Astrocyte (in vitro differentiated cells and primary cell): ENCODE data around the gene ARHGAP44. TPM values are rescaled to one million over a fixed set of nuclear protein-coding genes. Genes with fewer than 3 reads are reported as not detected.

Source experiments
- DNase-seq: peaks from one replicate; pipeline ENCODE4 v3.0.0-alpha.2; 2010; ENCODE audit warnings: low read depth
- FAIRE-seq: peaks from 2 replicates; lab custom pipeline; 2011; peaks lifted over from hg19 to GRCh38; lab: Jason Lieb, UNC
- H2AFZ ChIP-seq: 2 replicates; pipeline ENCODE4 v1.6.0; 2012; ENCODE audit warnings: low read depth, low read length, inconsistent platforms
- H3K27ac ChIP-seq: 2 replicates; pipeline ENCODE4 v1.5.1; 2011; ENCODE audit warnings: low read depth, low read length, inconsistent platforms
- H3K27me3 ChIP-seq: 2 replicates; pipeline ENCODE4 v1.6.0; 2011; ENCODE audit warnings: low read length, inconsistent platforms; ENCODE audit not compliant: insufficient read depth
- H3K36me3 ChIP-seq: 2 replicates; pipeline ENCODE4 v1.5.1; 2011; ENCODE audit warnings: low read length, inconsistent platforms; ENCODE audit not compliant: insufficient read depth
- H3K4me1 ChIP-seq: 2 replicates; pipeline ENCODE4 v1.5.1; 2011; ENCODE audit warnings: low read length, inconsistent platforms; ENCODE audit not compliant: insufficient read depth
- H3K4me2 ChIP-seq: 2 replicates; pipeline ENCODE4 v1.6.0; 2012; ENCODE audit warnings: low read length, inconsistent platforms
- H3K4me3 ChIP-seq: 2 replicates; pipeline ENCODE4 v1.5.1; 2011; ENCODE audit warnings: low read depth, mild to moderate bottlenecking, low read length, inconsistent platforms; ENCODE audit not compliant: insufficient read depth
- H3K79me2 ChIP-seq: 2 replicates; pipeline ENCODE4 v1.6.0; 2012; ENCODE audit warnings: mild to moderate bottlenecking, low read length, inconsistent platforms; ENCODE audit not compliant: insufficient read depth
- H3K9ac ChIP-seq: 2 replicates; pipeline ENCODE4 v1.6.0; 2012; ENCODE audit warnings: mild to moderate bottlenecking, low read length, inconsistent platforms
- H3K9me3 ChIP-seq: 2 replicates; pipeline ENCODE4 v1.5.1; 2012; ENCODE audit warnings: low read depth, mild to moderate bottlenecking, low read length, inconsistent platforms; ENCODE audit not compliant: insufficient read depth
- H4K20me1 ChIP-seq: 2 replicates; pipeline ENCODE4 v1.6.0; 2012; ENCODE audit warnings: low read length, inconsistent platforms; ENCODE audit not compliant: insufficient read depth
- H3K27ac Mint-ChIP-seq: one replicate; pipeline ENCODE4 v1.8.0; 2021; ENCODE audit warnings: mild to moderate bottlenecking, mixed read lengths; ENCODE audit not compliant: unreplicated experiment
- H3K27me3 Mint-ChIP-seq: one replicate; pipeline ENCODE4 v1.8.0; 2021; ENCODE audit warnings: low read depth, mixed read lengths; ENCODE audit not compliant: unreplicated experiment
- H3K36me3 Mint-ChIP-seq: one replicate; pipeline ENCODE4 v1.8.0; 2021; ENCODE audit warnings: low read depth, mixed read lengths; ENCODE audit not compliant: unreplicated experiment
- H3K4me1 Mint-ChIP-seq: one replicate; pipeline ENCODE4 v1.8.0; 2021; ENCODE audit warnings: low read depth, mixed read lengths; ENCODE audit not compliant: unreplicated experiment
- H3K4me3 Mint-ChIP-seq: one replicate; pipeline ENCODE4 v1.8.0; 2021; ENCODE audit warnings: mild to moderate bottlenecking, moderate library complexity, mixed read lengths; ENCODE audit not compliant: unreplicated experiment
- H3K9me3 Mint-ChIP-seq: one replicate; pipeline ENCODE4 v1.8.0; 2021; ENCODE audit warnings: mild to moderate bottlenecking, mixed read lengths; ENCODE audit not compliant: unreplicated experiment
- EZH2 ChIP-seq: IDR thresholded peaks from 2 replicates; pipeline ENCODE4 v1.6.1; 2012; ENCODE audit warnings: mild to moderate bottlenecking, low read length, inconsistent platforms; ENCODE audit not compliant: insufficient read depth
- total RNA-seq: library from RNA; stranded (reverse); gene quantifications from 2 replicates; pipeline ENCODE4 v1.2.1, GENCODE V29; 2021
- TF ChIP-seq, protein P1 (sequence below): IDR thresholded peaks from 2 replicates; pipeline ENCODE4 v1.5.1; 2011; ENCODE audit warnings: low read depth, mild to moderate bottlenecking, inconsistent platforms, low read length, moderate library complexity; ENCODE audit not compliant: insufficient read depth

Gene ARHGAP44
- total RNA-seq, 1 donor from 2014 or later: 3.0 TPM

GRCh38 chr17:12927001-12927400, 137.7 kb downstream of the ARHGAP44 start:
- H3K4me3 ChIP-seq: no peak overlapping the region
- H3K4me1 ChIP-seq: no peaks in the 10 kb centered on the region
- no peak overlapping the region for H3K4me2 ChIP-seq
- H3K27ac ChIP-seq: no peak overlapping the region
- no peaks in the 10 kb centered on the region for H3K36me3 Mint-ChIP-seq
- H3K27me3 ChIP-seq: no peaks in the 10 kb centered on the region
- no peaks in the 10 kb centered on the region for H3K27me3 Mint-ChIP-seq
- DNase-seq (no peak), FAIRE-seq (no peak)
- H3K4me1 Mint-ChIP-seq: no peaks in the 10 kb centered on the region
- H3K27ac Mint-ChIP-seq: no peak overlapping the region
- H3K9me3 ChIP-seq: no peaks in the 10 kb centered on the region
- H3K9me3 Mint-ChIP-seq: no peaks in the 10 kb centered on the region
- no peak overlapping the region for H3K9ac ChIP-seq
- no peaks in the 10 kb centered on the region for H4K20me1 ChIP-seq
- H2AFZ ChIP-seq: no peak overlapping the region
- no peaks in the 10 kb centered on the region for H3K79me2 ChIP-seq
- H3K36me3 ChIP-seq: no peaks in the 10 kb centered on the region
- TF ChIP-seq, protein P1, sequence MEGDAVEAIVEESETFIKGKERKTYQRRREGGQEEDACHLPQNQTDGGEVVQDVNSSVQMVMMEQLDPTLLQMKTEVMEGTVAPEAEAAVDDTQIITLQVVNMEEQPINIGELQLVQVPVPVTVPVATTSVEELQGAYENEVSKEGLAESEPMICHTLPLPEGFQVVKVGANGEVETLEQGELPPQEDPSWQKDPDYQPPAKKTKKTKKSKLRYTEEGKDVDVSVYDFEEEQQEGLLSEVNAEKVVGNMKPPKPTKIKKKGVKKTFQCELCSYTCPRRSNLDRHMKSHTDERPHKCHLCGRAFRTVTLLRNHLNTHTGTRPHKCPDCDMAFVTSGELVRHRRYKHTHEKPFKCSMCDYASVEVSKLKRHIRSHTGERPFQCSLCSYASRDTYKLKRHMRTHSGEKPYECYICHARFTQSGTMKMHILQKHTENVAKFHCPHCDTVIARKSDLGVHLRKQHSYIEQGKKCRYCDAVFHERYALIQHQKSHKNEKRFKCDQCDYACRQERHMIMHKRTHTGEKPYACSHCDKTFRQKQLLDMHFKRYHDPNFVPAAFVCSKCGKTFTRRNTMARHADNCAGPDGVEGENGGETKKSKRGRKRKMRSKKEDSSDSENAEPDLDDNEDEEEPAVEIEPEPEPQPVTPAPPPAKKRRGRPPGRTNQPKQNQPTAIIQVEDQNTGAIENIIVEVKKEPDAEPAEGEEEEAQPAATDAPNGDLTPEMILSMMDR: no peak
- no peak for TF ChIP-seq EZH2
- no peak overlapping the region for H3K4me3 Mint-ChIP-seq

DNA sequence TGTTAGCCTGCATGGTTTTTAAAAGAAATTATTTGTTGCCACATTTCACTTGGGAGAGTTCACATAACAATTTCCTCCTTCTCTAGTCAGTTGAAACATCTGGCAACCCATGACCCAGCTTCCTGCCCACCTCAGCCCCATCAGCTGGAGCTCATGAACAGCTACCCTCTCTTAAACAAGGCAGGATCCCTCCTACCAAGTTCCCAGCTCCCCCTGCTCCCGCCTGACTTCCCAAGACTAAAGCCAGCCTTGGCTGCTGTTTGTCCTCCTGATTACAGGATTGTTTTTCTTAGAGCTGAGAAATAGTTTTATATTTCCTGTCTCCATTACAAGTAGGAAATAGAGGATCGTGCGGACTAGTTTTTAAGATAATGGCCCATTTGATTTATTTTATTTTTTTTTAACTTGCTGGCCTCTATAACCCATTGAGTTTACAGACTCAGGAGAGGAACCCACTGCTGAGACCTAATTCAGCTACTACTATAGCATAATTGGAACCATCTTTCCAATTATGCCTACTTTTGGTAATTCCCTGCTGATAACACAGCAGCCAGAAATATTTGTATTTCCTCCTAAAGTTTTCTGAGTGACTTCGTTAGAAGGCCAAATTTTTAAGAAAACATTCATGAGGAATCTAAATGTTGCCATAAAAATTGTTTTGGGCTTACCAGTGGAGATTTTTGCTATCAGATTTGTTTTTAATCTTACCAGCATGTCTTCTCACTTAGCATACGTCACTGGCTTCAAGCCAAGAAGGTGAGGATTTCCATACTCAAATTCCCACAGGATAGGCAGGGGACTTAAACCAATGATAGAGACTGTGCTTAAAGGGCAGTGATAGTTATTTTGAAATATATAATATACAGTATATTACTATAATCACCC, 138.5 kb downstream of the ARHGAP44 start:
- FAIRE-seq (no peak), DNase-seq (no peak)
- Histone ChIP-seq H2AFZ (no peak overlapping the region), H3K4me1 (no peaks in the 10 kb centered on the region), H3K4me3 (no peak overlapping the region), H3K4me2 (no peak overlapping the region), H3K27ac (no peak overlapping the region), H4K20me1 (no peaks in the 10 kb centered on the region), H3K36me3 (no peaks in the 10 kb centered on the region), H3K79me2 (no peaks in the 10 kb centered on the region), H3K9me3 (no peaks in the 10 kb centered on the region), H3K27me3 (no peaks in the 10 kb centered on the region), H3K9ac (no peak overlapping the region)
- Mint-ChIP-seq H3K4me3 (no peak overlapping the region), H3K36me3 (no peaks in the 10 kb centered on the region), H3K9me3 (no peaks in the 10 kb centered on the region), H3K4me1 (no peaks in the 10 kb centered on the region), H3K27me3 (no peaks in the 10 kb centered on the region), H3K27ac (no peak overlapping the region)
- TF ChIP-seq EZH2: no peak
- TF ChIP-seq, protein P1: no peak

DNA sequence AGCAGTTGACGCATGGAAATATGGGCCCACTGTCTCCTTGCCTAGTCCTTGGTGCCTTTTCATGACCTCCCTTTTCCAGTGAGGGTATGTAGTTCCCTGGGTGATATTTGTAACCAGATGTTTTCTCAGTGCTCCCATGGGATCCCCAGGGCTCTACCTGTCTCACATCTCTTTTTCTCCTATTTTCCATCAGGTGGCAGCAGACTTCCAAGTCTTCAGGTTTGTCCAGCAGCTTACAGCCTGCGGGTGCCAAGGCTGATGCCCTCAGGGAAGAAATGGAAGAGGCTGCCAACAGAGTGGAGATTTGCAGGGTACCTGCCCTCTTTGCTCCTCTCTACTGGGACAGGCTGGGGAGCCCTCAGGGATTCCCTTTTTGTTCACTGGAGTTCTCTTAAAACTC, 139.4 kb downstream of the ARHGAP44 start:
- H3K9me3 Mint-ChIP-seq: no peaks in the 10 kb centered on the region
- H3K36me3 ChIP-seq: no peaks in the 10 kb centered on the region
- no peak overlapping the region for H2AFZ ChIP-seq
- FAIRE-seq: no peak
- H3K27ac ChIP-seq: no peak overlapping the region
- H3K4me2 ChIP-seq: no peak overlapping the region
- H3K4me3 ChIP-seq: no peak overlapping the region
- no peak overlapping the region for H3K27ac Mint-ChIP-seq
- no peaks in the 10 kb centered on the region for H3K4me1 ChIP-seq
- H3K27me3 Mint-ChIP-seq: no peaks in the 10 kb centered on the region
- no peaks in the 10 kb centered on the region for H3K79me2 ChIP-seq
- no peak overlapping the region for H3K4me3 Mint-ChIP-seq
- no peaks in the 10 kb centered on the region for H3K9me3 ChIP-seq
- H4K20me1 ChIP-seq: no peaks in the 10 kb centered on the region
- DNase-seq: peak; percentile 11
- H3K9ac ChIP-seq: no peak overlapping the region
- no peaks in the 10 kb centered on the region for H3K4me1 Mint-ChIP-seq
- H3K36me3 Mint-ChIP-seq: no peaks in the 10 kb centered on the region
- TF ChIP-seq, protein P1: peak; percentile 11
- no peak for TF ChIP-seq EZH2
- H3K27me3 ChIP-seq: no peaks in the 10 kb centered on the region
